Measurements from ENCODE around the gene RNF11.

RNF11 gene

DNA sequence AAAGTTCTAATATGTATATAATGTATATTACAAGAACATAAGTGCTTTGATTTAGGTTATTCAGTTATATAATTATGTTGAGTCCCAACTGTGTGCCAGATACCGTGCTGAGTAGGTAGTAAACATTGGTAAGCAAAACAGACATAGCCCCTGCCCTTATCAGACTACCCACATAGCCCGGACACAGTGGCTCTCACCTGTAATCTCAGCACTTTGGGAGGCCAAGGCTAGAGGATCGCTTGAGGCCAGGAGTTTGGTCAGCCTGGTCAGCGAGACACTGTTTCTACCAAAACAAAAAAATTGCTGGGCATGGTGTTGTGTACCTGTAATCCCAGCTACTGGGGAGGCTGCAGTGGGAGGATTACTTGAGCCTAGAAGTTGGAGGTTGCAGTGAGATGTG lies 30.7 kb downstream of the RNF11 start:
- H3K4me1 ChIP-seq (ENCODE audit: control insufficient read depth in 1 of 2, insufficient read depth in 1 of 2, low read depth in 1 of 2, low read length in 1 of 2): peaks cover 24 to 29% of the 10 kb centered on the region in 2 experiments
- H3K27ac ChIP-seq: no peak overlapping the region
- no peaks in the 10 kb centered on the region for H3K27me3 ChIP-seq
- no peak overlapping the region for H3K4me3 ChIP-seq (ENCODE audit: low read depth in 1 of 2, low read length in 1 of 2)
- TF ChIP-seq CTCF (IDR thresholded peaks at IDR 0.05): no peak
- peaks cover 26% of the 10 kb centered on the region for H3K36me3 ChIP-seq
- H3K9me3 ChIP-seq: no peaks in the 10 kb centered on the region

DNA sequence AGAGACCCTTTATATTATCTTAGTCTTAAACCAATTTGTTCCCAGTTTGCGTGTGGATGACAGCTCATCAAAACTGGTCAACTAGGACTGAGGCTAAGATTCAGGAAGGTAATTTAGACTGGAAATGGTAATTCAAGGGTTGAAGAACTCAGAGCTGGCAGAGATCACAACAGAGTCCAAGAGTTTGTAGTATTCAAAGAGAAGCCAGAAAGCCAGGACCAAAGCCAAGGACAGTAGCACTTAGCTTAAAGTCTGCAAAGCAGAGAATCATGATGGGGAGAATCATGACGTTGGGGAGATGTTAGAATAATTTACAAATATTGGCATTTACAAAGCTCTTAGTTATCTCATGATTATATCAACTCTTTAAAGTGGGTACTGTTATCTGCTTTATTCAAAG lies 32.6 kb downstream of the RNF11 start:
- Histone ChIP-seq H3K9me3 (no peaks in the 10 kb centered on the region), H3K27me3 (no peaks in the 10 kb centered on the region), H3K4me3 (ENCODE audit: low read depth in 1 of 2, low read length in 1 of 2) (no peak overlapping the region), H3K36me3 (peaks cover 33% of the 10 kb centered on the region), H3K27ac (peak overlapping the region; percentile 54), H3K4me1 (ENCODE audit: control insufficient read depth in 1 of 2, insufficient read depth in 1 of 2, low read depth in 1 of 2, low read length in 1 of 2) (peaks cover 26 to 29% of the 10 kb centered on the region in 2 experiments)
- TF ChIP-seq CTCF (IDR thresholded peaks at IDR 0.05): no peak

GRCh38 chr1:51270751-51271150 lies 34.7 kb downstream of the RNF11 start:
- H3K27ac ChIP-seq: no peak overlapping the region
- H3K4me1 ChIP-seq (ENCODE audit: control insufficient read depth in 1 of 2, insufficient read depth in 1 of 2, low read depth in 1 of 2, low read length in 1 of 2): peaks cover 23 to 24% of the 10 kb centered on the region in 2 experiments
- no peak overlapping the region for H3K4me3 ChIP-seq (ENCODE audit: low read depth in 1 of 2, low read length in 1 of 2)
- H3K36me3 ChIP-seq: peaks cover 40% of the 10 kb centered on the region
- no peaks in the 10 kb centered on the region for H3K27me3 ChIP-seq
- no peak for TF ChIP-seq CTCF (IDR thresholded peaks at IDR 0.05)
- H3K9me3 ChIP-seq: no peaks in the 10 kb centered on the region

- H3K4me3 ChIP-seq (ENCODE audit: low read depth in 1 of 2, low read length in 1 of 2): no peak overlapping the region
- peaks cover 11 to 13% of the 10 kb centered on the region in 2 experiments for H3K4me1 ChIP-seq (ENCODE audit: control insufficient read depth in 1 of 2, insufficient read depth in 1 of 2, low read depth in 1 of 2, low read length in 1 of 2)
- H3K36me3 ChIP-seq: peaks cover 53% of the 10 kb centered on the region
Observed at GRCh38 chr1:51272916-51273315, 36.8 kb downstream of the RNF11 start.

GRCh38 chr1:51274676-51275075 lies 38.6 kb downstream of the RNF11 start:
- TF ChIP-seq CTCF (IDR thresholded peaks at IDR 0.05): no peak
- Histone ChIP-seq H3K27ac (no peak overlapping the region), H3K9me3 (no peaks in the 10 kb centered on the region), H3K36me3 (peaks cover 49% of the 10 kb centered on the region), H3K27me3 (no peaks in the 10 kb centered on the region), H3K4me1 (ENCODE audit: control insufficient read depth in 1 of 2, insufficient read depth in 1 of 2, low read depth in 1 of 2, low read length in 1 of 2) (peaks cover 0 to 5% of the 10 kb centered on the region in 2 experiments), H3K4me3 (ENCODE audit: low read depth in 1 of 2, low read length in 1 of 2) (no peak overlapping the region)

More at GRCh38 chr1:51272916-51273315, 36.8 kb downstream of the RNF11 start:
- TF ChIP-seq CTCF (IDR thresholded peaks at IDR 0.05): no peak
- H3K27ac ChIP-seq: no peak overlapping the region
- H3K9me3 ChIP-seq: no peaks in the 10 kb centered on the region
- no peaks in the 10 kb centered on the region for H3K27me3 ChIP-seq

DNA sequence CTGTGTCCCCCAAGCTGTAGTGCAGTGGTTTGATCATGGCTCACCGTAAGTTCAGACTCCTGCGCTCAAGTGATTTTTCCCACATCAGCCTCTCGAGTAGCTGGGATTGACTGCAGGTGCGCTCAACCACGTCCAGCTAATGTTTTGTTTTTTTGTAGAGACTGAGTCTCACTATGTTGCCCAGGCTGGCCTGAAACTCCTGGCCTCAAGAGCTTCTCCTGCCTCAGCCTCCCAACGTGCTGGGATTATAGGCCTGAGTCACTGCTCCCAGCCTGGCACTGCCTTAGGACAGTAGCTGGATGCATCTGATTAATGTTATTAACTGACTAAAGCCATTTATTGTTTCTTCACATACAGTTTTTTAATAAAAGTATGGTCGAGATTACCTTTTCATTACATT lies 40.2 kb downstream of the RNF11 start:
- Histone ChIP-seq H3K4me1 (ENCODE audit: control insufficient read depth in 1 of 2, insufficient read depth in 1 of 2, low read depth in 1 of 2, low read length in 1 of 2) (peaks cover 0 to 5% of the 10 kb centered on the region in 2 experiments), H3K9me3 (no peaks in the 10 kb centered on the region), H3K36me3 (peaks cover 36% of the 10 kb centered on the region), H3K27ac (no peak overlapping the region), H3K4me3 (ENCODE audit: low read depth in 1 of 2, low read length in 1 of 2) (no peak overlapping the region), H3K27me3 (no peaks in the 10 kb centered on the region)
- TF ChIP-seq CTCF (IDR thresholded peaks at IDR 0.05): no peak

Data from neutrophil (primary cell).